Karpas-422 (cell line): ENCODE data around the gene SLC39A12. TPM values are rescaled to one million over a fixed set of nuclear protein-coding genes. Genes with fewer than 3 reads are reported as not detected.

ENCODE experiments used
- DNase-seq: peaks from one replicate; pipeline ENCODE4 v3.0.0-alpha.2; 2015
- H2AFZ ChIP-seq: fragments of 200-600 bp; sonication (generic); 2 replicates; pipeline ENCODE4 v1.6.1; 2014; ENCODE audit warnings: antibody characterized with exemption, low read length, mixed read lengths
- H3K27ac ChIP-seq: fragments of 200-600 bp; sonication (generic); 2 replicates; pipeline ENCODE4 v1.5.1; 2014; ENCODE audit warnings: mild to moderate bottlenecking, low read length, moderate library complexity
- H3K27me3 ChIP-seq: fragments of 200-600 bp; sonication (generic); 2 replicates; pipeline ENCODE4 v1.6.1; 2014; ENCODE audit warnings: low read length, mixed read lengths
- H3K36me3 ChIP-seq: fragments of 200-600 bp; sonication (generic); 2 replicates; pipeline ENCODE4 v1.6.1; 2014; ENCODE audit warnings: low read length, mixed read lengths; ENCODE audit not compliant: insufficient read depth
- H3K4me1 ChIP-seq: fragments of 200-600 bp; sonication (generic); 2 replicates; pipeline ENCODE4 v1.6.1; 2014; ENCODE audit warnings: mild to moderate bottlenecking, low read length, mixed read lengths
- H3K4me2 ChIP-seq: fragments of 200-600 bp; sonication (generic); 2 replicates; pipeline ENCODE4 v1.6.1; 2014; ENCODE audit warnings: low read length, low read depth, mild to moderate bottlenecking; ENCODE audit not compliant: poor library complexity, severe bottlenecking
- H3K4me3 ChIP-seq: fragments of 200-600 bp; sonication (generic); 2 replicates; pipeline ENCODE4 v1.5.1; 2014; ENCODE audit warnings: mild to moderate bottlenecking, antibody characterized with exemption, low read length, mixed read lengths
- H3K79me2 ChIP-seq: fragments of 200-600 bp; sonication (generic); 2 replicates; pipeline ENCODE4 v1.6.1; 2014; ENCODE audit warnings: mild to moderate bottlenecking, low read length, mixed read lengths
- H3K9ac ChIP-seq: fragments of 200-600 bp; sonication (generic); 2 replicates; pipeline ENCODE4 v1.6.0; 2014; ENCODE audit warnings: low read length
- H3K9me2 ChIP-seq: fragments of 200-600 bp; sonication (generic), shearing (Covaris generic); replicated peaks from 2 replicates; pipeline ENCODE4 v1.6.0; 2014; ENCODE audit warnings: mild to moderate bottlenecking, low read length, moderate library complexity; ENCODE audit not compliant: insufficient read depth
- H3K9me3 ChIP-seq: fragments of 300-700, 200-600 bp; sonication (generic); 2 replicates; pipeline ENCODE4 v1.6.1; 2014; ENCODE audit warnings: low read length, mixed read lengths
- H4K20me1 ChIP-seq: fragments of 200-600 bp; sonication (generic); 2 replicates; pipeline ENCODE4 v1.6.1; 2014; ENCODE audit warnings: mild to moderate bottlenecking, antibody characterized with exemption, low read length, low read depth; ENCODE audit not compliant: insufficient read depth
- total RNA-seq: library from RNA; depleted of rRNA; stranded (reverse); fragments of >200 nt; shearing (Covaris generic); gene quantifications from 2 replicates; pipeline ENCODE4 v1.2.3, GENCODE V29; 2014; ENCODE audit warnings: low replicate concordance; rRNA removed

Gene SLC39A12
- not detected in 2 replicates for total RNA-seq

GRCh38 chr10:17951868-17952371 is at the start of gene SLC39A12:
Gene SLC39A12, plus strand, starts transcription at chr10:17951918. Its CDS starts 1,359 bp downstream, at chr10:17953277.
- Histone ChIP-seq H2AFZ (no peak within 1 kb of the TSS), H3K4me1 (no peaks in the 10 kb centered on the region), H4K20me1 (no peaks in the 10 kb centered on the region), H3K4me2 (no peak within 1 kb of the TSS), H3K9me3 (no peaks in the 10 kb centered on the region), H3K27ac (no peak within 1 kb of the TSS), H3K9me2 (no peaks in the 10 kb centered on the region), H3K9ac (no peak within 1 kb of the TSS), H3K27me3 (no peaks in the 10 kb centered on the region), H3K4me3 (no peak within 1 kb of the TSS), H3K79me2 (no peaks in the 10 kb centered on the region), H3K36me3 (no peaks in the 10 kb centered on the region)
- no peak for DNase-seq

- Histone ChIP-seq H3K36me3 (no peaks in the 10 kb centered on the region), H3K4me2 (no peak overlapping the region), H2AFZ (no peak overlapping the region), H3K9me2 (no peaks in the 10 kb centered on the region), H3K79me2 (no peaks in the 10 kb centered on the region), H3K9me3 (no peaks in the 10 kb centered on the region), H3K27ac (no peak overlapping the region), H3K9ac (no peak overlapping the region), H4K20me1 (no peaks in the 10 kb centered on the region), H3K4me1 (no peaks in the 10 kb centered on the region), H3K27me3 (no peaks in the 10 kb centered on the region), H3K4me3 (no peak overlapping the region)
- DNase-seq, result no peak
Measured at GRCh38 chr10:17904564-17904963, 47.2 kb upstream of the SLC39A12 start.

- Histone ChIP-seq H3K79me2 (no peaks in the 10 kb centered on the region), H3K9me2 (no peaks in the 10 kb centered on the region), H3K9ac (no peak overlapping the region), H3K36me3 (no peaks in the 10 kb centered on the region), H3K27me3 (no peaks in the 10 kb centered on the region), H4K20me1 (no peaks in the 10 kb centered on the region), H3K9me3 (no peaks in the 10 kb centered on the region), H3K4me3 (no peak overlapping the region), H3K27ac (no peak overlapping the region), H3K4me1 (no peaks in the 10 kb centered on the region), H3K4me2 (no peak overlapping the region), H2AFZ (no peak overlapping the region)
- no peak for DNase-seq
Measured at GRCh38 chr10:17905491-17905890, 46.2 kb upstream of the SLC39A12 start.

- Histone ChIP-seq H3K9me2 (no peaks in the 10 kb centered on the region), H3K79me2 (no peaks in the 10 kb centered on the region), H3K27ac (no peak overlapping the region), H3K27me3 (no peaks in the 10 kb centered on the region), H2AFZ (no peak overlapping the region), H4K20me1 (no peaks in the 10 kb centered on the region), H3K9me3 (no peaks in the 10 kb centered on the region), H3K4me3 (no peak overlapping the region), H3K4me1 (no peaks in the 10 kb centered on the region), H3K36me3 (no peaks in the 10 kb centered on the region), H3K9ac (no peak overlapping the region), H3K4me2 (no peak overlapping the region)
- no peak for DNase-seq
Measured at GRCh38 chr10:17906002-17906401, 45.7 kb upstream of the SLC39A12 start.

GRCh38 chr10:17907641-17908040 is 44.1 kb upstream of the SLC39A12 start:
- no peaks in the 10 kb centered on the region for H3K9me2 ChIP-seq
- no peak for DNase-seq

GRCh38 chr10:17910125-17910789 is 41.5 kb upstream of the SLC39A12 start:
- peak; percentile 81 for DNase-seq
- Histone ChIP-seq H2AFZ (no peak overlapping the region), H3K9me2 (no peaks in the 10 kb centered on the region), H3K27me3 (no peaks in the 10 kb centered on the region), H3K4me3 (no peak overlapping the region), H3K9ac (no peak overlapping the region), H3K9me3 (no peaks in the 10 kb centered on the region), H4K20me1 (no peaks in the 10 kb centered on the region), H3K27ac (no peak overlapping the region), H3K4me2 (no peak overlapping the region), H3K36me3 (no peaks in the 10 kb centered on the region), H3K4me1 (no peaks in the 10 kb centered on the region), H3K79me2 (no peaks in the 10 kb centered on the region)

More at GRCh38 chr10:17907641-17908040, 44.1 kb upstream of the SLC39A12 start:
- H3K79me2 ChIP-seq, result no peaks in the 10 kb centered on the region
- H3K27ac ChIP-seq, result no peak overlapping the region
- no peaks in the 10 kb centered on the region for H3K4me1 ChIP-seq
- no peak overlapping the region for H3K4me3 ChIP-seq
- no peaks in the 10 kb centered on the region for H4K20me1 ChIP-seq
- no peaks in the 10 kb centered on the region for H3K36me3 ChIP-seq
- no peaks in the 10 kb centered on the region for H3K27me3 ChIP-seq
- H2AFZ ChIP-seq, result no peak overlapping the region
- no peak overlapping the region for H3K9ac ChIP-seq
- no peak overlapping the region for H3K4me2 ChIP-seq
- H3K9me3 ChIP-seq, result no peaks in the 10 kb centered on the region

GRCh38 chr10:17912754-17913153 is 39.0 kb upstream of the SLC39A12 start:
- no peak overlapping the region for H3K4me3 ChIP-seq
- no peaks in the 10 kb centered on the region for H3K36me3 ChIP-seq
- H3K79me2 ChIP-seq, result no peaks in the 10 kb centered on the region
- H3K4me1 ChIP-seq, result no peaks in the 10 kb centered on the region
- no peak for DNase-seq
- H3K9me2 ChIP-seq, result no peaks in the 10 kb centered on the region
- H3K27ac ChIP-seq, result no peak overlapping the region
- H4K20me1 ChIP-seq, result no peaks in the 10 kb centered on the region
- H3K9ac ChIP-seq, result no peak overlapping the region
- H2AFZ ChIP-seq, result no peak overlapping the region
- H3K4me2 ChIP-seq, result no peak overlapping the region
- no peaks in the 10 kb centered on the region for H3K9me3 ChIP-seq
- no peaks in the 10 kb centered on the region for H3K27me3 ChIP-seq

GRCh38 chr10:17913604-17914003 is 38.1 kb upstream of the SLC39A12 start:
- H3K9me2 ChIP-seq, result no peaks in the 10 kb centered on the region

More at GRCh38 chr10:17913604-17914003, 38.1 kb upstream of the SLC39A12 start:
- no peak for DNase-seq
- Histone ChIP-seq H3K9ac (no peak overlapping the region), H3K4me1 (no peaks in the 10 kb centered on the region), H4K20me1 (no peaks in the 10 kb centered on the region), H2AFZ (no peak overlapping the region), H3K36me3 (no peaks in the 10 kb centered on the region), H3K4me3 (no peak overlapping the region), H3K9me3 (no peaks in the 10 kb centered on the region), H3K79me2 (no peaks in the 10 kb centered on the region), H3K27ac (no peak overlapping the region), H3K27me3 (no peaks in the 10 kb centered on the region), H3K4me2 (no peak overlapping the region)
